VCaP (cell line): ENCODE data around the gene TREX2.

ENCODE experiments used
- H3K27ac ChIP-seq: fragments of 450-650 bp; 2 replicates; pipeline ENCODE4 v1.5.1; 2017
- TF ChIP-seq, protein P1 (sequence below): fragments of 450-650 bp; conservative IDR thresholded peaks from 2 replicates; pipeline ENCODE4 v1.5.1; 2017; ENCODE audit warnings: mild to moderate bottlenecking, moderate library complexity

The TREX2 gene

DNA sequence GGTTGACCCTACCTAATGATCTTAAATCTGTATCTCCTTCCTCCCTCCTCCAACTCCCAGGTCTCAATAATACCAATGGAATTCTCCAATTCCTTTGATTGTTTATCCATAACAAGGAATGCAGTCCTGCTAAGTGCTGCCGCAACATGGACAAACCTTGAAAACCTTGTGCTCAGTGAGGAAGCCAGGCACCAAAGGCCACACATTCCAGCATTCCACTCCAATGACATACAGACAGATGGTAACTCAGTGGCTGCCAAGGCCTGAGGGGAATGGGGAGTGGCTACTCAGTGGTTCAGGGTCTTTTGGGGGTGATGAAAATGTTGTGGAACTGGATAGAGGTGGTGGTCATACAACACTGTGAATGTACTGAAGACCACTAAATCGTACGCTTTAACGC, 14.1 kb upstream of the TREX2 start:
- no peak overlapping the region for H3K27ac ChIP-seq
- TF ChIP-seq, protein P1, sequence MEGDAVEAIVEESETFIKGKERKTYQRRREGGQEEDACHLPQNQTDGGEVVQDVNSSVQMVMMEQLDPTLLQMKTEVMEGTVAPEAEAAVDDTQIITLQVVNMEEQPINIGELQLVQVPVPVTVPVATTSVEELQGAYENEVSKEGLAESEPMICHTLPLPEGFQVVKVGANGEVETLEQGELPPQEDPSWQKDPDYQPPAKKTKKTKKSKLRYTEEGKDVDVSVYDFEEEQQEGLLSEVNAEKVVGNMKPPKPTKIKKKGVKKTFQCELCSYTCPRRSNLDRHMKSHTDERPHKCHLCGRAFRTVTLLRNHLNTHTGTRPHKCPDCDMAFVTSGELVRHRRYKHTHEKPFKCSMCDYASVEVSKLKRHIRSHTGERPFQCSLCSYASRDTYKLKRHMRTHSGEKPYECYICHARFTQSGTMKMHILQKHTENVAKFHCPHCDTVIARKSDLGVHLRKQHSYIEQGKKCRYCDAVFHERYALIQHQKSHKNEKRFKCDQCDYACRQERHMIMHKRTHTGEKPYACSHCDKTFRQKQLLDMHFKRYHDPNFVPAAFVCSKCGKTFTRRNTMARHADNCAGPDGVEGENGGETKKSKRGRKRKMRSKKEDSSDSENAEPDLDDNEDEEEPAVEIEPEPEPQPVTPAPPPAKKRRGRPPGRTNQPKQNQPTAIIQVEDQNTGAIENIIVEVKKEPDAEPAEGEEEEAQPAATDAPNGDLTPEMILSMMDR = no peak

DNA sequence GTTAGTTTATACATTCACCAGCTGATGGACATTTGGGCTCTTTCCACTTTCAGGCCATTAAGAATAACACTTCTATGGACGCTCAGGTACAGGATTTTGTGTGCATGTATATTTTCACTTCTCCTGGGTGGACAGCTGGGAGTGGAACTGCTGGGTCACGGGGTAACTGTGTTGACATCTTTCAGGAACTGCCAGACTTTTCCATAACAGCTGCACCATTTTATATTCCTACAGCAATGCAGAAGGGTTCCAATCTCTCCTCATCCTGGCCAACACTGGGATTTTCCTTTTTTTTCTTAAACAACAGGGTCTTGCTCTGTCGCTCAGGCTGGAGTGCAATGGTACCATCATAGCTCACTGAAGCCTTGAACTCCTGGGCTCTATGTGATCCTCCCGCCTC, 12.6 kb upstream of the TREX2 start:
- H3K27ac ChIP-seq = no peak overlapping the region
- TF ChIP-seq, protein P1 = no peak

DNA sequence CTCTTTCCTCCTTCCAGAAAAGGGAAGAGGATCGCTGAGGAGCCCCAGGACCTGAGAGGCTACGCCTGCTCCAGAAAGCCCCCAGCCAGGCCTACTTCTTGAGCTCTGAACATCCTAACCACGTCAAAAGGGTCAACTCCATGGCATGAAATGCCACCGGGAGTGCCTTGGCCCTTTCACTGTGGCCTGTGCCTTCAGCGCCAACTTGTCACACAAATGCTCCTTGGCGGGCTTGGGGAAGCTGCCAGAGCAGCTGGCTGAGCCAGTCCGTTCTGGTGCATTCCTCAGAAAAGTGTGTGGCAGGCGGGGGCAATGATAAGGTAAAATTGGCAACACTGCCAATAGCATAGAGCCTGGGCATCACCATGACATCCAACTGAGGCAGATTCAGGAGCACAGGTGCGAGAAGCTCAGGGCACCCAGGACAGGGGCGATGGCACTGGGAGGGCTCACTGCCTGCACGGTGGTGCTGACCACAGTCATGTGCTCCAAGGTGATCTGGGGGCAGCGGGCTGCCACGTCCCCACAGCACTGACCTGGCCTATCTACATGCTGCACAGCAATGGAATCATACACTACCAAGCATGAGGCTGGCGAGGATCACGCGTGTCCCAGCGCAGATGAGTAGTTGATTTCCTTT, 12.1 kb upstream of the TREX2 start:
- TF ChIP-seq, protein P1 = no peak

DNA sequence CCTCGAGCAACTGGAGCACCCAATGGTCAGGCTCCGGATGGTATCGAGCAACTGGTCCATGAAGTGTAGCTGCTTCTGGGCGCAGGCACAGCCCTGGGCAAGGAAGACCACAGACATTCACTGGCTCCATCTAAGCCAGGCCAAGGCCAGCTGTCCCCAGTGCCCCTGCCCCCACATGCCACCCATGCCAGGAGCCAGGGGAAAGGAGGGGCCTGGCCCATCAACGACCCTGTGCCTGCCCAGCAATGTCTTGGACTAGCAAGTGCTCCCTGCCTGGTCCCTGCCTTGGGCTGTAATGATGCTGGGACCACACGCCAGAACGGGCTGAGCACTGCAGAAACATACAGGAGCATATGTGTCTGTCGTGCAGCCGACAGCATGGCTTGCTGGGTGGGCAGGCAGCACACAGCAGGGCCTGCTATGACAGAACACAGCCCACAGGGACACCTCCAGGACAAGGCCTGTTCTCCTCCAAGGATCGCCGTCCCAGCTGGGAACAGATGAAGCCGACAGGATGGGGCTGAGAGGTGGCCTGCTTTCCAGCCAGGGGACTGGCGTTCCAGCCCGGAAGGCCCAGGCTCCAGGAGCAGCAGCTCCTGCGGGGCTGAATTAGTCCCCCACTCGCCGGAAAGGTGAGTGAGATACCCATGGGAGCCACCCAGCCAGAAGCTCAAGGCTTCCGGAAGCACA, 11.4 kb upstream of the TREX2 start:
- TF ChIP-seq, protein P1 = no peak
- H3K27ac ChIP-seq = peak overlapping the region; percentile 22; the same call in 1 of the 2 replicates

More for the DNA sequence above, 12.1 kb upstream of the TREX2 start:
- no peak overlapping the region for H3K27ac ChIP-seq

DNA sequence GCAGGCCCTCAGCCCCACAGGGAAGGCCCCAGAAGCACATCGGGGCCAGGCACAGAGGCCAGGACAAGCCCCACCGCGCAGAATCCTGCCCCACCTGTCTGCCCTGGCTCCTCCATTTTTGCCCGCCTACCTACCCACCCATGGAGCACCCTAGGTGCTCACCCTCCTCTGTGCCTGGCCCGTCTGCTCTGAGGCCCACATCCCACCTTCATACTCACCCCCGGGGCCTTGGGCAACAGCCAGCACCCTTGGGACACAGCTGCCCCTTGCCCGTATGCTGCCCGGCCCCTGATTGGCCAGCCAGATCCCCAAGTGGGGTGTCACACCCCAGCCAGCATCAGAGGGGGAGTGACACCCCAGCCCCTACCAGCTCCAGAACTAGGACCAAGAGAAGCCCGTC, 10.8 kb upstream of the TREX2 start:
- peak overlapping the region; percentile 22; the same call in 1 of the 2 replicates for H3K27ac ChIP-seq
- TF ChIP-seq, protein P1 = no peak

DNA sequence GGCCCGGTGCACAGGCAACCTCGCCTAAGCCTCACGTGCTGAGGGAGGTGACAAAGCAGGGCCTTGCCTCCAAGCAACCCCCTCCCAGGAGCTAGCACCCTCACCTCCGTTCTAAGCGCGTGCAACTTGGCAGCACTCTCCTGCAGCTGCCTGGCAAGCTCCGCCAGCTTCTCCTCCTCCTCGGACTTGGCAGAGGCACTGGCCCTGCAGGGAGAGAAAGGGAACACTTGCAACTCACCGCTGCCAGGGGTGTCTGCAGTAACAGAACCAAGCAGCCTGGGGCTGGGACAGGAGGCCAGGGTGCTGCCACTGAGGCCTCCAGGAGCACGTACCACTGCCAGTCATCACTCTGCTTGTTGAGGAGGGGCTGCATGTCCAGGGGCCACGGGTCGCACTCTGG, 10.3 kb upstream of the TREX2 start:
- TF ChIP-seq, protein P1 = no peak
- H3K27ac ChIP-seq = peak overlapping the region; percentile 22; the same call in 1 of the 2 replicates

DNA sequence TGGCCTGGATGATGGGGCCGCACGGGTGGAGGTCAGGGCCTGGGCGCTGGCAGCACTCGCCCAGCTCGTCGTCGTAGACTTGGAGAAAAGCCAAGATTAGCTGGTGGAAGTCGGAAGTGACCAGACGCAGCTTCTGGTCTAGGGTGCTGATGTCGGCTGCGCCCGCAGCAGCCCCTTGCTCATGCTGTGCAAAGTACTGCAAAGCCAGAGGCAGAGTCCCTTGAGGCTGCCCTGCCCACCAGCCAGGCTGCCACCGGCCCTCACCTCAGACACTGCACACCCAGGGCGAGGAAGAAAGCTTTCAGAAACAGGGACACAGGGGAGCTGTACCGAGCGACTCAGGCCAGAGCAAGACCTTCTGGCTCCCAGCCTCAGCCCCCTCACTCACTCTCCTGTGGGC, 9.7 kb upstream of the TREX2 start:
- H3K27ac ChIP-seq = no peak overlapping the region; the same call in 1 of the 2 replicates
- TF ChIP-seq, protein P1 = no peak
